ENCODE measurements around the gene DGKI. TPM values are rescaled to one million over a fixed set of nuclear protein-coding genes. Genes with fewer than 3 reads are reported as not detected.

DGKI gene
- total and polyA plus RNA-seq, 2 donors (not counting 1 experiment from before 2014, with no cell fraction given) = 0.74 to 2.1 TPM

GRCh38 chr7:137469191-137469811 lies 377.5 kb downstream of the DGKI start:
- no peaks in the 10 kb centered on the region for H3K27me3 ChIP-seq (ENCODE audit: control insufficient read depth, insufficient read depth, low read length)
- H3K4me1 ChIP-seq (ENCODE audit: control insufficient read depth, extremely low read depth, insufficient read depth, low read length) = no peaks in the 10 kb centered on the region
- H3K9me3 ChIP-seq (ENCODE audit: control insufficient read depth, insufficient read depth, low read depth, low read length) = no peaks in the 10 kb centered on the region
- TF ChIP-seq CTCF (conservative IDR thresholded peaks at IDR 0.05 in 1 of 2, IDR thresholded peaks at IDR 0.05 in 1 of 2; ENCODE audit: low read depth in 1 of 2, low read length in 2 of 2) = no peak
- TF ChIP-seq EZH2 (IDR thresholded peaks at IDR 0.05; ENCODE audit: low read length, missing control alignments) = no peak
- H3K4me3 ChIP-seq (replicated peaks in 1 of 4; ENCODE audit: control extremely low read depth in 1 of 4, insufficient read depth in 1 of 4, low read depth in 3 of 4, low read length in 4 of 4) = no peak overlapping the region
- H3K9ac ChIP-seq (ENCODE audit: insufficient read depth, low read length) = no peak overlapping the region
- H3K36me3 ChIP-seq (ENCODE audit: control insufficient read depth, insufficient read depth, low read length) = no peaks in the 10 kb centered on the region
- H3K27ac ChIP-seq (ENCODE audit: insufficient read depth, low read length) = no peak overlapping the region
- H4K20me1 ChIP-seq (ENCODE audit: control insufficient read depth, extremely low read depth, insufficient read depth, low read length) = no peaks in the 10 kb centered on the region
- H3K79me2 ChIP-seq (ENCODE audit: control insufficient read depth, insufficient read depth, low read length) = no peaks in the 10 kb centered on the region
- no peak overlapping the region for H2AFZ ChIP-seq (ENCODE audit: low read length)
- no peak for DNase-seq (ENCODE audit: low read depth in 2 of 2)
- no peak overlapping the region for H3K4me2 ChIP-seq (ENCODE audit: extremely low read depth, insufficient read depth, low read length)

- Histone ChIP-seq H3K9ac (ENCODE audit: insufficient read depth, low read length) (no peak overlapping the region), H4K20me1 (ENCODE audit: control insufficient read depth, extremely low read depth, insufficient read depth, low read length) (no peaks in the 10 kb centered on the region), H3K27me3 (ENCODE audit: control insufficient read depth, insufficient read depth, low read length) (no peaks in the 10 kb centered on the region), H3K36me3 (ENCODE audit: control insufficient read depth, insufficient read depth, low read length) (no peaks in the 10 kb centered on the region), H3K4me2 (ENCODE audit: extremely low read depth, insufficient read depth, low read length) (no peak overlapping the region), H2AFZ (ENCODE audit: low read length) (no peak overlapping the region), H3K27ac (ENCODE audit: insufficient read depth, low read length) (no peak overlapping the region), H3K4me1 (ENCODE audit: control insufficient read depth, extremely low read depth, insufficient read depth, low read length) (no peaks in the 10 kb centered on the region), H3K4me3 (replicated peaks in 1 of 4; ENCODE audit: control extremely low read depth in 1 of 4, insufficient read depth in 1 of 4, low read depth in 3 of 4, low read length in 4 of 4) (no peak overlapping the region), H3K79me2 (ENCODE audit: control insufficient read depth, insufficient read depth, low read length) (no peaks in the 10 kb centered on the region), H3K9me3 (ENCODE audit: control insufficient read depth, insufficient read depth, low read depth, low read length) (no peaks in the 10 kb centered on the region)
- DNase-seq (ENCODE audit: low read depth in 2 of 2) = no peak
- TF ChIP-seq CTCF (conservative IDR thresholded peaks at IDR 0.05 in 1 of 2, IDR thresholded peaks at IDR 0.05 in 1 of 2; ENCODE audit: low read depth in 1 of 2, low read length in 2 of 2) (no peak), EZH2 (IDR thresholded peaks at IDR 0.05; ENCODE audit: low read length, missing control alignments) (no peak)
Observed at GRCh38 chr7:137462847-137463246, 383.9 kb downstream of the DGKI start.

- H3K9me3 ChIP-seq (ENCODE audit: control insufficient read depth, insufficient read depth, low read depth, low read length) = no peaks in the 10 kb centered on the region
- no peak overlapping the region for H2AFZ ChIP-seq (ENCODE audit: low read length)
- no peaks in the 10 kb centered on the region for H4K20me1 ChIP-seq (ENCODE audit: control insufficient read depth, extremely low read depth, insufficient read depth, low read length)
- no peak overlapping the region for H3K9ac ChIP-seq (ENCODE audit: insufficient read depth, low read length)
- H3K27ac ChIP-seq (ENCODE audit: insufficient read depth, low read length) = no peak overlapping the region
- no peaks in the 10 kb centered on the region for H3K4me1 ChIP-seq (ENCODE audit: control insufficient read depth, extremely low read depth, insufficient read depth, low read length)
- TF ChIP-seq EZH2 (IDR thresholded peaks at IDR 0.05; ENCODE audit: low read length, missing control alignments) = no peak
- TF ChIP-seq CTCF (conservative IDR thresholded peaks at IDR 0.05 in 1 of 2, IDR thresholded peaks at IDR 0.05 in 1 of 2; ENCODE audit: low read depth in 1 of 2, low read length in 2 of 2) = no peak
- H3K79me2 ChIP-seq (ENCODE audit: control insufficient read depth, insufficient read depth, low read length) = no peaks in the 10 kb centered on the region
- H3K4me2 ChIP-seq (ENCODE audit: extremely low read depth, insufficient read depth, low read length) = no peak overlapping the region
- no peaks in the 10 kb centered on the region for H3K36me3 ChIP-seq (ENCODE audit: control insufficient read depth, insufficient read depth, low read length)
- DNase-seq (ENCODE audit: low read depth in 2 of 2) = peak; percentile 33 to 73
- no peak overlapping the region for H3K4me3 ChIP-seq (replicated peaks in 1 of 4; ENCODE audit: control extremely low read depth in 1 of 4, insufficient read depth in 1 of 4, low read depth in 3 of 4, low read length in 4 of 4)
- no peaks in the 10 kb centered on the region for H3K27me3 ChIP-seq (ENCODE audit: control insufficient read depth, insufficient read depth, low read length)
Observed at GRCh38 chr7:137462074-137462715, 384.6 kb downstream of the DGKI start.
